Tibial nerve (tissue), 4 donors: ENCODE data around the gene AURKA. TPM values are rescaled to one million over a fixed set of nuclear protein-coding genes. Genes with fewer than 3 reads are reported as not detected.

Experiments
- DNase-seq, 2 donors: peaks; one replicate each; pipeline ENCODE4 v3.0.0-alpha.2; 2019; ENCODE audit warnings: low spot score in 2 of 2
- H3K27ac ChIP-seq, 4 donors: fragments of 200-600 bp; sonication (generic) in 3 of 4; one replicate each; pipeline ENCODE4 v1.5.1; 2017 to 2019; ENCODE audit warnings: mild to moderate bottlenecking in 1 of 4
- H3K27me3 ChIP-seq, 2 donors: fragments of 200-600 bp; sonication (generic) in 1 of 2; one replicate each; pipeline versions ENCODE4 v1.5.1 to v1.6.0; 2017 to 2019
- H3K36me3 ChIP-seq, 3 donors: fragments of 200-600 bp; sonication (generic); one replicate each; pipeline ENCODE4 v1.5.1; 2018 to 2019
- H3K4me1 ChIP-seq, 4 donors: fragments of 200-600 bp; sonication (generic) in 3 of 4; one replicate each; pipeline ENCODE4 v1.5.1; 2017 to 2019
- H3K4me3 ChIP-seq, 4 donors: fragments of 200-600 bp; sonication (generic) in 3 of 4; one replicate each; pipeline ENCODE4 v1.5.1; 2017 to 2019; ENCODE audit warnings: mild to moderate bottlenecking in 1 of 4, moderate library complexity in 1 of 4
- H3K9me3 ChIP-seq, 4 donors: fragments of 200-600 bp; sonication (generic) in 3 of 4; one replicate each; pipeline ENCODE4 v1.5.1; 2017 to 2019
- CTCF ChIP-seq, 5 experiments: fragments of 200-600 bp in 3 of 5; fragments of 450-650 bp in 2 of 5; sonication (generic) in 3 of 5; IDR thresholded peaks; one replicate each; pipeline ENCODE4 v1.5.1; 2016 to 2019; ENCODE audit warnings: antibody characterized with exemption in 5 of 5, mild to moderate bottlenecking in 3 of 5, moderate library complexity in 2 of 5
- EP300 ChIP-seq, 2 donors: sonication (generic); formaldehyde crosslinking; IDR thresholded peaks; one replicate each; pipeline ENCODE4 v1.6.1; 2017; ENCODE audit warnings: antibody characterized with exemption in 2 of 2, mild to moderate bottlenecking in 1 of 2
- POLR2A ChIP-seq, 2 donors: fragments of 450-650 bp; IDR thresholded peaks; one replicate each; pipeline ENCODE4 v1.6.1; 2017; ENCODE audit warnings: antibody characterized with exemption in 2 of 2, mild to moderate bottlenecking in 2 of 2, moderate library complexity in 2 of 2
- WGBS, 2 donors: methylation state at CpG; one replicate each; pipeline ENCODE4 v1.1.5; 2018; 5-methylcytosine and 5-hydroxymethylcytosine counted together
- total RNA-seq, 4 donors: library from RNA; depleted of rRNA; stranded (reverse); fragments of >200 nt; gene quantifications; one replicate each; pipeline ENCODE4 v1.1.0, GENCODE V29; 2016

AURKA gene
- total RNA-seq, 4 donors from 2014 or later: 0.42 to 4.3 (median 1.7) TPM

- TF ChIP-seq POLR2A (IDR thresholded peaks at IDR 0.05) (no peak), EP300 (IDR thresholded peaks at IDR 0.05) (no peak), CTCF (IDR thresholded peaks at IDR 0.05) (no peak)
- H3K4me1 ChIP-seq: peaks cover 0 to 4% (median 0%) of the 10 kb centered on the region in 4 donors
- H3K36me3 ChIP-seq: no peaks in the 10 kb centered on the region
- no peaks in the 10 kb centered on the region for H3K27me3 ChIP-seq
- 82 to 87% methylated on average over 4 of the region's 4 CpGs for WGBS, 2 donors
- H3K27ac ChIP-seq: no peak overlapping the region
- H3K4me3 ChIP-seq: no peak overlapping the region
- H3K9me3 ChIP-seq: no peaks in the 10 kb centered on the region
- DNase-seq: no peak
Observed at GRCh38 chr20:56427797-56428196, 35.8 kb upstream of the AURKA start.

GRCh38 chr20:56426926-56427325 is 34.9 kb upstream of the AURKA start:
- Histone ChIP-seq H3K9me3 (no peaks in the 10 kb centered on the region), H3K27ac (no peak overlapping the region), H3K36me3 (no peaks in the 10 kb centered on the region), H3K4me3 (no peak overlapping the region), H3K4me1 (peaks cover 0 to 9% (median under 1%) of the 10 kb centered on the region in 4 donors), H3K27me3 (no peaks in the 10 kb centered on the region)
- no peak for TF ChIP-seq POLR2A (IDR thresholded peaks at IDR 0.05)
- TF ChIP-seq CTCF (IDR thresholded peaks at IDR 0.05): no peak
- no peak for TF ChIP-seq EP300 (IDR thresholded peaks at IDR 0.05)
- no peak for DNase-seq

GRCh38 chr20:56426026-56426425 is 34.0 kb upstream of the AURKA start:
- H3K27ac ChIP-seq: no peak overlapping the region
- TF ChIP-seq CTCF (IDR thresholded peaks at IDR 0.05): no peak
- peaks cover 0 to 9% (median 1%) of the 10 kb centered on the region in 4 donors for H3K4me1 ChIP-seq
- DNase-seq: no peak
- H3K4me3 ChIP-seq: no peak overlapping the region
- H3K27me3 ChIP-seq: no peaks in the 10 kb centered on the region
- H3K9me3 ChIP-seq: no peaks in the 10 kb centered on the region
- 81 to 84% methylated on average over 9 of the region's 9 CpGs for WGBS, 2 donors
- H3K36me3 ChIP-seq: no peaks in the 10 kb centered on the region

GRCh38 chr20:56424931-56425330 is 32.9 kb upstream of the AURKA start:
- no peak overlapping the region for H3K4me3 ChIP-seq
- no peaks in the 10 kb centered on the region for H3K36me3 ChIP-seq
- no peak for TF ChIP-seq CTCF (IDR thresholded peaks at IDR 0.05)
- no peak for TF ChIP-seq EP300 (IDR thresholded peaks at IDR 0.05)
- TF ChIP-seq POLR2A (IDR thresholded peaks at IDR 0.05): no peak
- H3K27me3 ChIP-seq: no peaks in the 10 kb centered on the region
- H3K4me1 ChIP-seq: peaks cover 0 to 9% (median 1%) of the 10 kb centered on the region in 4 donors
- WGBS, 2 donors: 71 to 92% methylated on average over 1 of the region's 1 CpG
- no peak overlapping the region for H3K27ac ChIP-seq
- no peak for DNase-seq
- H3K9me3 ChIP-seq: no peaks in the 10 kb centered on the region

GRCh38 chr20:56423886-56424285 is 31.9 kb upstream of the AURKA start:
- Histone ChIP-seq H3K4me1 (peaks cover 0 to 9% (median 1%) of the 10 kb centered on the region in 4 donors), H3K27ac (no peak overlapping the region), H3K27me3 (no peaks in the 10 kb centered on the region), H3K9me3 (no peaks in the 10 kb centered on the region), H3K4me3 (no peak overlapping the region), H3K36me3 (no peaks in the 10 kb centered on the region)
- DNase-seq: no peak
- 63 to 67% methylated on average over 1 of the region's 1 CpG for WGBS, 2 donors
- no peak for TF ChIP-seq POLR2A (IDR thresholded peaks at IDR 0.05)

GRCh38 chr20:56423211-56423610 is 31.2 kb upstream of the AURKA start:
- TF ChIP-seq CTCF (IDR thresholded peaks at IDR 0.05) (no peak), EP300 (IDR thresholded peaks at IDR 0.05) (no peak), POLR2A (IDR thresholded peaks at IDR 0.05) (no peak)
- H3K4me1 ChIP-seq: peaks cover 0 to 9% (median 1%) of the 10 kb centered on the region in 4 donors
- WGBS, 2 donors: 95 to 97% methylated on average over 1 of the region's 1 CpG
- peaks cover 0 to 1% (median 0%) of the 10 kb centered on the region in 3 donors for H3K36me3 ChIP-seq
- H3K4me3 ChIP-seq: no peak overlapping the region
- no peaks in the 10 kb centered on the region for H3K27me3 ChIP-seq
- H3K9me3 ChIP-seq: no peaks in the 10 kb centered on the region
- H3K27ac ChIP-seq: no peak overlapping the region
- no peak for DNase-seq
